GM23248 (cell line): Measurements from ENCODE around the gene MSANTD2. TPM values are rescaled to one million over a fixed set of nuclear protein-coding genes. Genes with fewer than 3 reads are reported as not detected.

Experiments
- DNase-seq: peaks from one replicate; pipeline ENCODE4 v3.0.0-alpha.2; 2015
- H2AFZ ChIP-seq: fragments of 200-600 bp; sonication (generic); 2 replicates; pipeline ENCODE4 v1.6.1; 2016; ENCODE audit warnings: antibody characterized with exemption
- H3F3A ChIP-seq: fragments of 200-600 bp; sonication (generic); 2 replicates; pipeline ENCODE4 v1.6.1; 2016; ENCODE audit warnings: mild to moderate bottlenecking, antibody characterized with exemption, mixed run types; ENCODE audit not compliant: insufficient read depth
- H3K27ac ChIP-seq: fragments of 200-600 bp; sonication (generic); 2 replicates; pipeline ENCODE4 v1.5.1; 2016; ENCODE audit warnings: mild to moderate bottlenecking
- H3K27me3 ChIP-seq: fragments of 200-600 bp; sonication (generic); replicated peaks from 2 replicates; pipeline ENCODE4 v1.6.1; 2016; ENCODE audit warnings: mild to moderate bottlenecking; ENCODE audit not compliant: insufficient read depth
- H3K36me3 ChIP-seq: fragments of 200-600 bp; sonication (generic); 2 replicates; pipeline ENCODE4 v1.6.1; 2016; ENCODE audit warnings: low read depth, mild to moderate bottlenecking
- H3K4me1 ChIP-seq: fragments of 200-600 bp; sonication (generic); 2 replicates; pipeline ENCODE4 v1.6.1; 2016; ENCODE audit warnings: mild to moderate bottlenecking; ENCODE audit not compliant: insufficient read depth
- H3K4me2 ChIP-seq: fragments of 200-600 bp; sonication (generic); one replicate; pipeline ENCODE4 v1.6.1; 2016; ENCODE audit warnings: mild to moderate bottlenecking; ENCODE audit not compliant: unreplicated experiment
- H3K4me3 ChIP-seq: fragments of 200-600 bp; sonication (generic); 2 replicates; pipeline ENCODE4 v1.5.1; 2016; ENCODE audit warnings: mild to moderate bottlenecking
- H3K79me2 ChIP-seq: fragments of 200-600 bp; sonication (generic); 2 replicates; pipeline ENCODE4 v1.6.1; 2016; ENCODE audit warnings: mild to moderate bottlenecking; ENCODE audit not compliant: insufficient read depth
- H3K9ac ChIP-seq: fragments of 200-600 bp; sonication (generic); 2 replicates; pipeline ENCODE4 v1.6.1; 2016; ENCODE audit warnings: mild to moderate bottlenecking
- H3K9me2 ChIP-seq: fragments of 200-600 bp; sonication (generic); 2 replicates; pipeline ENCODE4 v1.6.1; 2016; ENCODE audit warnings: mixed run types, mild to moderate bottlenecking, moderate library complexity; ENCODE audit not compliant: insufficient read depth
- H3K9me3 ChIP-seq: fragments of 200-600 bp; sonication (generic); one replicate; pipeline ENCODE4 v1.6.1; 2017; ENCODE audit warnings: low read depth
- H4K20me1 ChIP-seq: fragments of 200-600 bp; sonication (generic); 2 replicates; pipeline ENCODE4 v1.6.0; 2016; ENCODE audit not compliant: insufficient read depth
- EZH2 ChIP-seq: fragments of 200-600 bp; sonication (generic); IDR thresholded peaks from 2 replicates; pipeline ENCODE4 v1.6.1; 2018; ENCODE audit warnings: antibody characterized with exemption, mild to moderate bottlenecking; ENCODE audit not compliant: insufficient read depth, poor library complexity, severe bottlenecking
- EZH2phosphoT487 ChIP-seq: fragments of 200-600 bp; sonication (generic); IDR thresholded peaks from 2 replicates; pipeline ENCODE4 v1.6.1; 2018; ENCODE audit warnings: antibody characterized with exemption, moderate library complexity, mild to moderate bottlenecking, low read depth; ENCODE audit not compliant: insufficient read depth
- WGBS, 2 experiments: methylation state at CpG; one replicate each; pipeline ENCODE4 v1.1.6; 2015 to 2017; ENCODE audit warnings: low lambda C conversion rate in 2 of 2, low coverage in 1 of 2; ENCODE audit errors: missing lambda C conversion rate in 2 of 2; 5-methylcytosine and 5-hydroxymethylcytosine counted together
- in situ Hi-C: fragments of 300-500 bp; cut with MboI; formaldehyde crosslinking; loops from 2 replicates; pipeline ENCODE4 v1.15.0; 2020
- polyA plus RNA-seq: library from polyadenylated mRNA; unstranded; fragments of >200 nt; fragmentation: Nextera tagmentation; extraction: Ambion mirVana; gene quantifications from 2 replicates; pipeline ENCODE4 v1.2.1, GENCODE V29; 2016
- total RNA-seq: library from RNA; depleted of rRNA; stranded (reverse); fragments of >200 nt; shearing (Covaris generic); gene quantifications from 2 replicates; pipeline ENCODE4 v1.2.3, GENCODE V29; 2014

MSANTD2 gene
- total and polyA plus RNA-seq, 2 experiments from 2014 or later: 6.0 to 8.4 TPM

GRCh38 chr11:124756753-124757227, 43.4 kb downstream of the MSANTD2 start:
- in situ Hi-C loops: no loop called here
- Histone ChIP-seq H3K9me3 (no peaks in the 10 kb centered on the region), H2AFZ (no peak overlapping the region), H3K27me3 (peaks cover 62% of the 10 kb centered on the region), H3K4me3 (no peak overlapping the region), H3K4me1 (peaks cover 7% of the 10 kb centered on the region; the same call in 1 of the 2 replicates), H3K27ac (no peak overlapping the region), H3K36me3 (no peaks in the 10 kb centered on the region), H3K9me2 (no peaks in the 10 kb centered on the region), H3K4me2 (no peak overlapping the region), H3K79me2 (no peaks in the 10 kb centered on the region), H3F3A (no peaks in the 10 kb centered on the region), H4K20me1 (no peaks in the 10 kb centered on the region), H3K9ac (no peak overlapping the region)
- TF ChIP-seq EZH2phosphoT487: no peak
- TF ChIP-seq EZH2: no peak
- WGBS, 2 experiments: 19 to 22% methylated on average over 6 of the region's 6 CpGs
- no peak for DNase-seq

GRCh38 chr11:124756033-124756752, 44.0 kb downstream of the MSANTD2 start:
- WGBS, 2 experiments: 13 to 14% methylated on average over 9 of the region's 9 CpGs
- Histone ChIP-seq H3K4me2 (no peak overlapping the region), H3K9ac (no peak overlapping the region), H3K9me2 (no peaks in the 10 kb centered on the region), H3F3A (no peaks in the 10 kb centered on the region), H4K20me1 (no peaks in the 10 kb centered on the region), H3K27me3 (peaks cover 65% of the 10 kb centered on the region), H3K9me3 (no peaks in the 10 kb centered on the region), H3K4me3 (no peak overlapping the region), H3K27ac (no peak overlapping the region), H2AFZ (no peak overlapping the region), H3K79me2 (no peaks in the 10 kb centered on the region), H3K4me1 (peaks cover 7% of the 10 kb centered on the region; the same call in 1 of the 2 replicates), H3K36me3 (no peaks in the 10 kb centered on the region)
- DNase-seq: no peak
- in situ Hi-C loops: no loop called here
- TF ChIP-seq EZH2phosphoT487 (no peak), EZH2 (no peak)

- no peak overlapping the region for H3K27ac ChIP-seq
- no peaks in the 10 kb centered on the region for H3K36me3 ChIP-seq
- no peaks in the 10 kb centered on the region for H3K9me2 ChIP-seq
- H3K4me2 ChIP-seq: no peak overlapping the region
- 53 to 58% methylated on average over 6 of the region's 6 CpGs for WGBS, 2 experiments
- no peaks in the 10 kb centered on the region for H3K9me3 ChIP-seq
- peaks cover 7% of the 10 kb centered on the region; the same call in 1 of the 2 replicates for H3K4me1 ChIP-seq
- in situ Hi-C loops: no loop called here
- no peak overlapping the region for H3K9ac ChIP-seq
- TF ChIP-seq EZH2phosphoT487: no peak
- TF ChIP-seq EZH2: no peak
- H3F3A ChIP-seq: no peaks in the 10 kb centered on the region
- H3K79me2 ChIP-seq: no peaks in the 10 kb centered on the region
- H2AFZ ChIP-seq: no peak overlapping the region
- no peak for DNase-seq
- H3K27me3 ChIP-seq: peaks cover 67% of the 10 kb centered on the region
- no peaks in the 10 kb centered on the region for H4K20me1 ChIP-seq
- no peak overlapping the region for H3K4me3 ChIP-seq
Observed at GRCh38 chr11:124754710-124755109, 45.5 kb downstream of the MSANTD2 start.

GRCh38 chr11:124754309-124754708, 45.9 kb downstream of the MSANTD2 start:
- Histone ChIP-seq H3K9me3 (no peaks in the 10 kb centered on the region), H2AFZ (no peak overlapping the region), H3K27ac (no peak overlapping the region), H3F3A (no peaks in the 10 kb centered on the region), H3K9ac (no peak overlapping the region), H3K4me1 (peaks cover 7% of the 10 kb centered on the region; the same call in 1 of the 2 replicates), H3K9me2 (no peaks in the 10 kb centered on the region), H3K36me3 (no peaks in the 10 kb centered on the region), H3K27me3 (peaks cover 64% of the 10 kb centered on the region), H3K4me3 (no peak overlapping the region), H4K20me1 (no peaks in the 10 kb centered on the region), H3K4me2 (no peak overlapping the region), H3K79me2 (no peaks in the 10 kb centered on the region)
- DNase-seq: no peak
- 60 to 69% methylated on average over 4 of the region's 4 CpGs for WGBS, 2 experiments
- TF ChIP-seq EZH2 (no peak), EZH2phosphoT487 (no peak)
- in situ Hi-C loops: no loop called here
